NCI-H345 treated with DMSO at 0.1 percent for 48 hours (cell line): ENCODE data around the gene VAMP3.
"Not testable (repeated sequence)": the region's sequence is repeated elsewhere in the genome, so short reads cannot be mapped to it uniquely, and the experiment has no call there.

ENCODE experiments used
- DNase-seq: peaks from one replicate; lab custom pipeline; 2025; ENCODE audit not compliant: unreplicated experiment; lab: John Stamatoyannopoulos, UW

Gene VAMP3

GRCh38 chr1:7767176-7767575 is 3.9 kb upstream of the VAMP3 start:
- no peak for DNase-seq

DNA sequence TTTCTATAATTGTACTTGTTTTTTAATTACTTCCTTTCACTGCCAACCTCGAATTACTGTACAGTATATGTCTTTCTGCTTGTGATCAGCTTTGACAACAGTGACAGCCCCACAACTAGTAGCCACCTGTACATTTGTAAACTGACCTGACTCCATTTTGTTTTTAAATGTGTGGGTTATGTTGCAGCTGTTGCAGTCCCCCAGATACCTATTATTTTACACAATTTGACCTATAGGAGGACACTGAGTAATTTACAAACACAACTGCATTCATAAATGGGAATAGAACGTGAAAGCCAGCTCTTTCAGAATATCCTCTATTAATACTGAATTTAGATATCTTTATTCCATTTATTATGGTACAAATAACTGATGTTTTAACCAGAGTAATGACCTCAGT is 2.5 kb upstream of the VAMP3 start:
- no peak for DNase-seq

- DNase-seq = peak; percentile 37
Measured at GRCh38 chr1:7769673-7770412, 1.3 kb upstream of the VAMP3 start.

DNA sequence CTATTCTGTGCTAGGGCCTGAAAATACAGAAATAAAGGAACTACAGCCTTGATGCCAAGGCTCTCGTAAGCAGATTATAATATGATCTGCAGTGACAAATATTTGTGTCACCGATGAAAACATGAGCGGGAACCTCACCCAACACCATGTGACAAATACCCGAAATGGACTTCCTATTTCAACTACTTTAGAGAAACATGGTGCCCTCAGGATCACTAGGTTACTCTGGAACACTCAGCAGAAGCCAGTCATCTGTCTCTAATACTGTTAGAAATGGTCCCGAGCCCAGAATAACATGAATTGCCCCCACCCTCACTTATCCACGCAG is 463 bp upstream of the VAMP3 start:
- peak; percentile 69 for DNase-seq

DNA sequence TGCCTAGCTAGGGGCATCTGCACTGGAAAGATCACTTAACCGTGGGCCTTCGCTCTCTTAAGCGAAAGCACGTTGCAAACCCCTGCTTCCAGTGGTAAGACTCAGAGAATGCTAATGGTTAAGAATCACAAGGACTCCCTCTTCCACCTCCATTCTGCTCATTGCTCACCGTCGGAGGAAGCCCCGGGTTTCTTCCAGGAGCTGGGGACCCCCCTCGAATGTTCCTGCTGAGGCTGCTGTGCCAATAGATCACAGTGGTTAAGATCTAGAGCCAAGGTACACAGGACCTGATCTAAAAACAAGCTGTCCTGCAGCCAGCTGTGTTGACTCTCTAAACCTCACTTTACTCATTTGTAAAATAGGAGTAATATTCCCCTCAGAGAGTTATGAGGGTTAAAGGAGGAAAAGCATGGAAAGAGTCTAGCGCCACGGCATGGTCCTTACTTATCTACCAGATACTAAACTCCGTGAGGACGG is 765 bp downstream of the VAMP3 start:
- no peak for DNase-seq

GRCh38 chr1:7777591-7777990 is 6.5 kb downstream of the VAMP3 start:
- DNase-seq = no peak

DNA sequence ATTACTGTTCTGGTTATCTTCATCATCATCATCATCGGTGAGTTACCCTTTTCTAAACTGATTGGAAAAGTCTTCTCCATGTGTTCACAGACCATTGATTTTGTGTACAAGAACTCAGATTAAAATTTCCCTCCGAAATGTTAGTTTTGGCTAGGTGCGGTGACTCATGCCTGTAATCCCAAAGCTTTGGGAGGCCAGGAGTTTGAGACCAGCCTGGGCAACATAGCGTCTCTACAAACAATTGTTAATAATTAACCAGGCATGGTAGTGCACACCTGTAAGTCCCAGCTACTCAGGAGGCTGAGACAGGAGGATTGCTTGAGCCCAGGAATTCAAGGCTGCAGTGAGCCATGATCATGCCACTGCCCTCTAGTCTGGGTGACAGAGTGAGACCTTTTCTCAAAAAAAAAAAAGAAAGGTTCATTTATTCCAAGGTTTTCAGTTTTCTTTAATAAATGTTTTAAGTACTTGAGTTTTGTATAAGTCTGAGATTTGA is 7.1 kb downstream of the VAMP3 start:
- DNase-seq = no peak

GRCh38 chr1:7780976-7781375 is 9.9 kb downstream of the VAMP3 start:
- DNase-seq = no peak

- DNase-seq = no peak
Measured at GRCh38 chr1:7781501-7781900, 10.4 kb downstream of the VAMP3 start.

- no peak for DNase-seq
Measured at GRCh38 chr1:7781923-7782495, 10.9 kb downstream of the VAMP3 start.

GRCh38 chr1:7783178-7783711 is 12.1 kb downstream of the VAMP3 start:
- no peak for DNase-seq

GRCh38 chr1:7783826-7784491 is 12.9 kb downstream of the VAMP3 start, which contains the start of gene PER3:
Gene PER3, plus strand, starts transcription at chr1:7784291. Its CDS starts 587 bp downstream, at chr1:7784878.
- DNase-seq = peak; percentile 92

DNA sequence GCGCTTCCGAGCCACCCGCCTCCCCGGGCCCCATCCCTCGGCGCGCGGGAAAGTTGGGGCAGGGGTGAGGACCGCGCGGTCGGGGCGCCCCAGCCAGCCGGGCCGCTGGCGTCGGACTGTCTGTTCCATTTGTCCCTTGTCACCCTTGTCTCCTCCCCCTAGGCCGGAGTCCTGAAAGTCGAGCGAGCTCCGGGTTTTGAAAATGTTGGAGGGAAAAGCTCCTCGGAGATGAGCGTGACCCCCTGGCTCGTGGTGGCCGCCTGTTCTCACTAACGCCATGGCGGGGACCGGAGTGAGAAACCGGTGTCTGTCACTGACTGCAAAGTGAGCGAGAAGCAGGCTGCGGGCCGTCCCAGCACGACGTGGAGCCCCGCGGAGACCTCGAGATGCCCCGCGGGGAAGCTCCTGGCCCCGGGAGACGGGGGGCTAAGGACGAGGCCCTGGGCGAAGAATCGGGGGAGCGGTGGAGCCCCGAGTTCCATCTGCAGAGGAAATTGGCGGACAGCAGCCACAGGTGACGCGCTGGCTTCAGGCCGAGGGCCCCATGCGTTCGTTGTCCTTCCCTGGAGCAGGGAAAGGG is 13.5 kb downstream of the VAMP3 start:
- peak; percentile 12 for DNase-seq

DNA sequence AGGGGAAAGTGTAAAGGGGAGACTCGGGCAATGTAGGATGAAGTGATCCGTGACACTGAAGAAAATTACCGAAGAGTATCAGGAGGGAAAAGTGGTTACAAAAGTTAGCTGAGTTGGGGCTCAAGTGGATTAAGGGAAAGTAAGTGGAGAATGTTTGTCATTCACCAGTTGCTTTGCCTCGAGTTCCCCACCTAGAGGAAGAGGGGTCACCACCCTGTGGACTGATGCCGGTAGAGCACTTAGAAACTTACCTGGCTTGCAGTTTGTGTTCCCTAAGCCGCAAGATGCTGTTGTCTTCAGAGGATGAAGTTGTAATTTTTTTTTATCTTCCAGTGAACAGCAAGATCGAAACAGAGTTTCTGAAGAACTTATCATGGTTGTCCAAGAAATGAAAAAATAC is 14.0 kb downstream of the VAMP3 start:
- no peak for DNase-seq

DNA sequence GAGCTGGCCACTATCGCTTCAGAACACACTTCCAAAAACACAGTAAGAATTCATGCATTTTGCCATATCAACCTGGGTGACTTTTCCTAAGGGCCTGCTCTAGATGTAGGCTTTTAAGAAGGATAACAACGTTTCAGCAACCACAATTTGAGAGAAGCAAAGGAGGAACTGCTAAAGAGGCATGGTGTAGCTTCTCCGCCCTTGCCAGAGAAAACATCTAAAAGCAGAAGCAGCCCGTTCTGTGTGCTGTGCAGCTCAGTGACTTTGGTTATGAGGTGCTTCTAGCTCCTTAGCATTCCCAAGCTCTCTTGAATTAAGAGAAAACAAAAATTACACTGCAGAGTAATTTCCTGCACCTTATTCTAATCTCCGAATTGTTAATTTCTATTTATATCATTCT is 15.7 kb downstream of the VAMP3 start:
- DNase-seq = no peak

- DNase-seq = no peak
Measured at GRCh38 chr1:7789828-7790227, 18.7 kb downstream of the VAMP3 start.

DNA sequence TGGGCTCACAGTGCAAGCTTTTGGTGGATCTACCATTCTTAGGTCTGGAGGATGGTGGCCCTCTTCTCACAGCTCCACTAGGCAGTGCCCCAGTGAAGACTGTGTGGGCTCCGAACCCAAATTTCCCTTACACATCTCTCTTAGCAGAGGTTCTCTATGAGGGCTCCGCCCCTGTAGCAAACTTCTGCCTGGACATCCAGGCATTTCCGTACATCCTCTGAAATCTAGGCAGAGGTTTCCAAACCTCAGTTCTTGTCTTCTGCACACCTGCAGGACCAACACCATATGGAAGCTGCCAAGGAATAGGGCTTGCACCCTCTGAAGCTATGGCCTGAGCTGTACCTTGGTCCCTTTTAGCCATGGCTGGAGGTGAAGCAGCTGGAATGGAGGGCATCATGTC is 19.9 kb downstream of the VAMP3 start:
- not testable (repeated sequence) for DNase-seq

DNA sequence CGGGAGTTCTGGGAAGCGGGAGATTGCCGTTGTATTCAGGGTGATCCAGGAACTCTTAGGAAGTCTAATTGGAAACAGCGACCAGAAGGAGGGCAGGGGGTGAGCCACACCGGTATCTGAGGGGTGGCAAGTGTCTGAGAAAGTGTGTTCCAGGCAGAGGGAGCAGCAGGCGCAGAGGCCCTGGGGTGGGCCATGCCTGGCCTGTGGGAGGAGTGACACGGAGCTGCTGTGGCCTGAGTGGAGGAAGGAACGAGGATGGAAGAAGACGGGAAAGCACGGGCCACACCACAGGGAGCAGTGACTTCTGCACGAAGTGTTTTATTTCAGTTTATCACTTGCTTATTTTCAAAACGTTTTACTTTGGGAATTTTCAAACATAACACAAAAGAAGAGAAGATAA is 24.3 kb downstream of the VAMP3 start:
- DNase-seq = no peak

DNA sequence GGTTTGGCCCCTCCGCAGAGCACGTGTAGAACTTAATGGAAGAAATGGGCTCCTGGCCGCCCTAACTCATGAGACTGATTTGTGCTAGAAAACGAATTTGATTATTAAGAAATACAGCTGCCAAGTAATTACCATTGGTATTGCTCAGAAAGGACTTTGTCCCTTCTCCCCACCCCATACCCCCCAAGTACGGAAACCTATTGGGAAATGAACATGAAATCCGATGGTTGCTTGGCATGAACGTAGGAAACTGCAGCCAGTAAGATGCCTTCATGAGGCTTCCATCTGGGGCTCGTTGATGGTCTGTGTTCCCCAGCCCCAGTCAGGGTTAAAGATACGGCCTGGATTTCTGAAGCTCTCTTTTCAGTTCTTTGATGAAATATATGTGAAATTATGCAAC is 34.4 kb downstream of the VAMP3 start:
- no peak for DNase-seq

GRCh38 chr1:7808253-7808844 is 37.3 kb downstream of the VAMP3 start:
- peak; percentile 13 for DNase-seq

- DNase-seq = no peak
Measured at GRCh38 chr1:7809742-7810141, 38.6 kb downstream of the VAMP3 start.
